SK-N-MC (cell line): ENCODE results near the gene MGMT.

Source experiments
- EZH2 ChIP-seq: fragments of 200-600 bp; sonication (generic); IDR thresholded peaks from one replicate; pipeline ENCODE4 v1.6.1; 2017; ENCODE audit warnings: antibody characterized with exemption
- FOXP2 ChIP-seq: optimal IDR thresholded peaks from 2 replicates; pipeline ENCODE3; 2011; ENCODE audit warnings: mild to moderate bottlenecking, moderate library complexity; ENCODE audit not compliant: insufficient read depth; ENCODE audit errors: extremely low read length, control extremely low read depth

- no peak for TF ChIP-seq FOXP2
- TF ChIP-seq EZH2 = no peak
Observed at GRCh38 chr10:129645487-129645886, 178.4 kb downstream of the MGMT start.
